Mucosa of descending colon (tissue), 3 donors: Measurements from ENCODE around the gene SLCO6A1. TPM values are rescaled to one million over a fixed set of nuclear protein-coding genes. Genes with fewer than 3 reads are reported as not detected.
"Not testable (repeated sequence)": the region's sequence is repeated elsewhere in the genome, so short reads cannot be mapped to it uniquely, and the experiment has no call there.

Experiments
- ATAC-seq: fragments of 200-7000 bp; cut with Tn5 transposase; one replicate; pipeline ENCODE4 v1.9.1; 2020; ENCODE audit warnings: mild to moderate bottlenecking, moderate library complexity
- DNase-seq, 3 donors: peaks; one replicate each; pipeline ENCODE4 v3.0.0-alpha.2; 2020
- H3K36me3 ChIP-seq: fragments of 200-600 bp; one replicate; pipeline ENCODE4 v1.8.0; 2021; ENCODE audit warnings: low read depth, mild to moderate bottlenecking
- H3K4me1 ChIP-seq: fragments of 200-600 bp; one replicate; pipeline ENCODE4 v1.8.0; 2021; ENCODE audit warnings: low read depth, mild to moderate bottlenecking
- H3K4me3 ChIP-seq: fragments of 200-600 bp; one replicate; pipeline ENCODE4 v1.8.0; 2021; ENCODE audit warnings: mild to moderate bottlenecking
- H3K9me3 ChIP-seq: fragments of 200-600 bp; one replicate; pipeline ENCODE4 v1.8.0; 2021; ENCODE audit warnings: mild to moderate bottlenecking
- intact Hi-C, 2 donors: fragments of 100-400 bp; cut with DNase I in 1 of 2; cut with micrococcal nuclease in 1 of 2; formaldehyde crosslinking; loops; one replicate each; pipeline versions ENCODE4 v1.11.0 to v1.11.1; 2022; cut with DNase I, micrococcal nuclease
- total RNA-seq, 3 donors: library from RNA; stranded (reverse); fragmentation: NEBNext Ultra II Directional in 2 of 3; extraction: Animal tissue kit (Norgen Biotek cat#: 25700) in 2 of 3; gene quantifications; one replicate each; pipeline versions ENCODE4 v1.2.1 to v1.2.4, GENCODE V29; 2021 to 2023
- TF ChIP-seq, protein P1 (sequence below): fragments of 200-600 bp; IDR thresholded peaks from one replicate; pipeline ENCODE4 v1.8.0; 2022; ENCODE audit warnings: antibody characterized with exemption, mild to moderate bottlenecking
- donor health status: DM: no; HTN: no; CAD: no; lungs with moderate emphysema.
- donor health status: DM: no; HTN: no; CAD: no.
- donor health status: DM: no; HTN: yes; CAD: no.

SLCO6A1 gene
- total RNA-seq, 3 donors from 2014 or later: not detected

DNA sequence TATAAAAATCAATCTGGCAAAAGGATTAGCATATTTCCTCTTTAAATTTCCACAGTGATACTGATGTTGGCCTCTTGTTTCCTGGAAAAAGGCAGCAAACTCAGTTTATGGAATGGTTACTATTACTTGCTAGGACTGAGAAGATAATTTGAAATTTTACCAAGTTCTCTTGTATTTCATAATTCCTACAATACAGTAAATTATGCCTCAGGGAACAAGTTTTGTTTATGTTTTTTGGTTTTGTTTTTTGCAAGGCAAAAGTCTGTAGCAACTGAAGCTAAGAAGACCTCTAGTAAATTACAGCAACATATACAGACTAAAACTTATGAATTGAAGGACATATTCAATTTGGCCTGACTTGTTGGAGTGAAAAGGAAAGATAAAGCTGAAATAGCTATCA lies 30.2 kb upstream of the SLCO6A1 start:
- Histone ChIP-seq H3K36me3 (no peaks in the 10 kb centered on the region), H3K4me3 (no peak overlapping the region), H3K4me1 (no peaks in the 10 kb centered on the region), H3K9me3 (no peaks in the 10 kb centered on the region)
- TF ChIP-seq, protein P1, sequence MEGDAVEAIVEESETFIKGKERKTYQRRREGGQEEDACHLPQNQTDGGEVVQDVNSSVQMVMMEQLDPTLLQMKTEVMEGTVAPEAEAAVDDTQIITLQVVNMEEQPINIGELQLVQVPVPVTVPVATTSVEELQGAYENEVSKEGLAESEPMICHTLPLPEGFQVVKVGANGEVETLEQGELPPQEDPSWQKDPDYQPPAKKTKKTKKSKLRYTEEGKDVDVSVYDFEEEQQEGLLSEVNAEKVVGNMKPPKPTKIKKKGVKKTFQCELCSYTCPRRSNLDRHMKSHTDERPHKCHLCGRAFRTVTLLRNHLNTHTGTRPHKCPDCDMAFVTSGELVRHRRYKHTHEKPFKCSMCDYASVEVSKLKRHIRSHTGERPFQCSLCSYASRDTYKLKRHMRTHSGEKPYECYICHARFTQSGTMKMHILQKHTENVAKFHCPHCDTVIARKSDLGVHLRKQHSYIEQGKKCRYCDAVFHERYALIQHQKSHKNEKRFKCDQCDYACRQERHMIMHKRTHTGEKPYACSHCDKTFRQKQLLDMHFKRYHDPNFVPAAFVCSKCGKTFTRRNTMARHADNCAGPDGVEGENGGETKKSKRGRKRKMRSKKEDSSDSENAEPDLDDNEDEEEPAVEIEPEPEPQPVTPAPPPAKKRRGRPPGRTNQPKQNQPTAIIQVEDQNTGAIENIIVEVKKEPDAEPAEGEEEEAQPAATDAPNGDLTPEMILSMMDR: no peak
- no peak for ATAC-seq
- no peak for DNase-seq
- intact Hi-C loops: no loop called here

GRCh38 chr5:102528600-102528999 lies 29.8 kb upstream of the SLCO6A1 start:
- TF ChIP-seq, protein P1: no peak

DNA sequence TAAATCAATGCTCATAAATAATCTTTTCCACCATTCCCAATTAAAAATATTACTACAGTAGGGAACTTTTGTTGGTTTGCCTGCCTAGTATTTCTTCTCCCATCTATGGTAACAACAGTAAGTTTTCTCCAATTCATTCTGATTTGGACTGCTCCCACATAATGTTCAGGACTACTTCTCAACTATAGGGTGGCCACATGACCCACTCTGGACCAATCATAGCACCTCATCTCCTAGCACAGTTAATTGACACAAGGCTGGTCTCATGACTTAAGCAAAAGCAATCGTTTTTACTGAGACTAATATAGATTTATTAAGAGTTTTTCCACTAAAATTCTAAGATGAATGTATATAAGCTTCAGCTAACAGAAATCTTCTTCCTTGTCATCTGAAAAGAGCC lies 28.7 kb upstream of the SLCO6A1 start:
- no peak for DNase-seq

More at GRCh38 chr5:102528600-102528999, 29.8 kb upstream of the SLCO6A1 start:
- DNase-seq (no peak), ATAC-seq (no peak)
- Histone ChIP-seq H3K9me3 (no peaks in the 10 kb centered on the region), H3K4me1 (no peaks in the 10 kb centered on the region), H3K36me3 (no peaks in the 10 kb centered on the region), H3K4me3 (no peak overlapping the region)
- intact Hi-C loops: no loop called here

GRCh38 chr5:102523541-102524175 lies 24.9 kb upstream of the SLCO6A1 start:
- no peak for DNase-seq
- ATAC-seq: no peak
- H3K9me3 ChIP-seq: no peaks in the 10 kb centered on the region
- no peaks in the 10 kb centered on the region for H3K4me1 ChIP-seq
- H3K4me3 ChIP-seq: no peak overlapping the region
- intact Hi-C loops: no loop called here
- H3K36me3 ChIP-seq: no peaks in the 10 kb centered on the region
- TF ChIP-seq, protein P1: no peak

More for the DNA sequence above, 28.7 kb upstream of the SLCO6A1 start:
- TF ChIP-seq, protein P1: no peak
- intact Hi-C loops: no loop called here
- H3K4me3 ChIP-seq: no peak overlapping the region
- no peaks in the 10 kb centered on the region for H3K36me3 ChIP-seq
- ATAC-seq: no peak
- no peaks in the 10 kb centered on the region for H3K9me3 ChIP-seq
- H3K4me1 ChIP-seq: no peaks in the 10 kb centered on the region

GRCh38 chr5:102511666-102512065 lies 12.9 kb upstream of the SLCO6A1 start:
- H3K36me3 ChIP-seq: no peaks in the 10 kb centered on the region
- H3K4me3 ChIP-seq: no peak overlapping the region
- no peaks in the 10 kb centered on the region for H3K4me1 ChIP-seq
- no peak for ATAC-seq
- intact Hi-C loops: no loop called here
- no peaks in the 10 kb centered on the region for H3K9me3 ChIP-seq
- no peak for DNase-seq
- TF ChIP-seq, protein P1: no peak

DNA sequence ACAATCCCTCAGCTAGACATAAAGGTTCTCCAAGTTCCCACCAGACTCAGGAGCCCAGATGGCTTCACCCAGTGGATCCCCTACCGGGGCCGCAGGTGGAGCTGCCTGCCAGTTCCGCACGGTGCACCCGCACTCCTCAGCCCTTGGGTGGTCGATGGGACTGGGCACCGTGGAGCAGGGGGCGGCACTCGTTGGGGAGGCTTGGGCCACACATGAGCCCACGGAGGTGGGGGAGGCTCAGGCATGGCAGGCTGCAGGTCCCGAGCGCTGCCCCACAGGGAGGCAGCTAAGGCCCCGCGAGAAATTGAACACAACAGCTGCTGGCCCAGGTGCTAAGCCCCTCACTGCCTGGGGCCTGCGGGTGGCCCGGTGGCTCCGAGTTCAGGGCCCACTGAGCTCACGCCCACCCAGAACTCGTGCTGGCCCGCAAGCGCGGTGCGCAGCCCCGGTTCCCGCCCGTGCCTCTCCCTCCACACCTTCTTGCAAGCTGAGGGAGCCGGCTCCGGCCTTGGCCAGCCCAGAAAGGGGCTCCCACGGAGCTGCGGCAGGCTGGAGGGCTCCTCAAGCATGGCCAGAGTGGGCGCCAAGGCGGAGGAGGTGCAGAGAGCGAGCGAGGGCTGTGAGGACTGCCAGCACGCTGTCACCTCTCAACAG lies 7.4 kb downstream of the SLCO6A1 start:
- H3K4me1 ChIP-seq, DNase-seq, H3K36me3 ChIP-seq, intact Hi-C loops, ATAC-seq, H3K9me3 ChIP-seq, H3K4me3 ChIP-seq: not testable (repeated sequence)
